Measurements from ENCODE around the gene NDST1. TPM values are rescaled to one million over a fixed set of nuclear protein-coding genes. Genes with fewer than 3 reads are reported as not detected.

The NDST1 gene
- total RNA-seq, 2 experiments from 2014 or later = 1.1 to 1.6 TPM

DNA sequence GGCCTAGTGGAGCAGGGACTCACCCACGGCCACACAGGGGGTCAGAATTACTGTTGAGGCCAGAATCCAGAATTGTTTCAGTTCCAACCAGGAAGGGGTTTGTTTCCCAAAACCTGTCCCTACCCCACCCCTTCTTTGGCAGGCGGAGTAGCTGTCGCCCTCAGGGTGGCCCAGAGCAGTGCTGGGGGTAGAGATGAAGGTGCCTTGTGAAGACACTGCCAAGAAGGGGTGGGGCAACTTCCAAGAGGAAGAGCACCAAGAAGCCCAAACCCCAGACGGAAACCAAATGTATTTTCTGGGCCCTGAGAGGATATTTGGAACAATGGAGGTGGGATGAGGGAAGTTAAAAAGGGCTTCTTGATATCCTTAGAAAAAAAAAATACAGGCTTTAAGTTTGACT, 11.4 kb upstream of the NDST1 start:
- CTCF ChIA-PET = no interaction called here

DNA sequence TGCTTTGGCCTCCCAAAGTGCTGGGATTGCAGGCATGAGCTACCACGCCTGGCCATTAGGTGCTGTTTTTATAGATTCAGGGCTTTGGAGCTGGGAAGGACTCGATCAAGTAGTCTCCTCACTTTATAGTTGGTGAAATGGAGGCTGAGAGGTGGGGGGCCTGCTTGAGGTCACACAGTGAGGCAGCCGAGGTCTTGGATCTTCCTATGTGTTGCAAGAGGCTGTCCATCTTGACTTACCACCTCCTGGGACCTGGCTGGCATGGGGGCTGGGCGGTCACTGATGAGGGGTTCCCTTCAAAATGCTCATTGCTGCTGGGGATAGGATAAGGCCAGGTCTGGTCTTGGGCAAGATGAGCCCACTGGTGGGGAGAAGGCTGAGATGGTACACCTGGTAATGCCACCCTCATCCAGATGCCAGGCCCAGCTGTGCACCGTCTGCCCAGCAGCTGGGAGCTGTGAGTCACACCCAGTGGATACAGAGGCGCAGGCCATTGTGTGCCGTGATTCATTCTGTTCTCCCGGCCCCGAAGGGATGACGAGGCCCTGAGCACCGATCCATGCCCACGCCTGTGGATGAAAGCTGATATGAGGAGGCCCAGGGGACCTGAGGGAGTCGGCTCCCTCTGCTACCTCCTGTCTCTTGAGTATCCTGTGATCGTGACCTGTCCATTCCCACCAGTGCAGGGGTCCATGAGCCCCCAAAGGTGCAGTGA, 10.5 kb upstream of the NDST1 start:
- intact Hi-C loops (cut with DNase I, micrococcal nuclease) = no loop called here
- Histone ChIP-seq H3K27me3 (ENCODE audit: control insufficient read depth in 1 of 2, insufficient read depth in 2 of 2, low read length in 2 of 2) (peaks cover 0 to 2% of the 10 kb centered on the region in 2 experiments), H3K27ac (ENCODE audit: low read depth in 1 of 2, low read length in 2 of 2) (no peak overlapping the region), H3K9me3 (ENCODE audit: control insufficient read depth in 1 of 2, insufficient read depth in 1 of 2, low read length in 2 of 2) (no peaks in the 10 kb centered on the region), H3K4me1 (ENCODE audit: insufficient read depth, low read length) (no peaks in the 10 kb centered on the region), H3K36me3 (ENCODE audit: insufficient read depth, low read length) (no peaks in the 10 kb centered on the region), H3K4me3 (ENCODE audit: low read length) (no peak overlapping the region)
- H3K36me3 Mint-ChIP-seq (ENCODE audit: low read depth) = no peaks in the 10 kb centered on the region
- H3K4me3 Mint-ChIP-seq = no peak overlapping the region
- no peaks in the 10 kb centered on the region for H3K4me1 Mint-ChIP-seq (ENCODE audit: low read depth)
- ChIA-PET CTCF (interaction anchor here (1.1 kb wide), 1 partner anchor 26 kb away, joined by 3 read pairs; no protein-coding TSS in a partner anchor), POLR2A (interaction anchor here (0.6 kb wide), 1 partner anchor 63 kb away, joined by 3 read pairs; no protein-coding TSS in a partner anchor)
- no peak overlapping the region for H3K27ac Mint-ChIP-seq
- TF ChIP-seq, protein P1, sequence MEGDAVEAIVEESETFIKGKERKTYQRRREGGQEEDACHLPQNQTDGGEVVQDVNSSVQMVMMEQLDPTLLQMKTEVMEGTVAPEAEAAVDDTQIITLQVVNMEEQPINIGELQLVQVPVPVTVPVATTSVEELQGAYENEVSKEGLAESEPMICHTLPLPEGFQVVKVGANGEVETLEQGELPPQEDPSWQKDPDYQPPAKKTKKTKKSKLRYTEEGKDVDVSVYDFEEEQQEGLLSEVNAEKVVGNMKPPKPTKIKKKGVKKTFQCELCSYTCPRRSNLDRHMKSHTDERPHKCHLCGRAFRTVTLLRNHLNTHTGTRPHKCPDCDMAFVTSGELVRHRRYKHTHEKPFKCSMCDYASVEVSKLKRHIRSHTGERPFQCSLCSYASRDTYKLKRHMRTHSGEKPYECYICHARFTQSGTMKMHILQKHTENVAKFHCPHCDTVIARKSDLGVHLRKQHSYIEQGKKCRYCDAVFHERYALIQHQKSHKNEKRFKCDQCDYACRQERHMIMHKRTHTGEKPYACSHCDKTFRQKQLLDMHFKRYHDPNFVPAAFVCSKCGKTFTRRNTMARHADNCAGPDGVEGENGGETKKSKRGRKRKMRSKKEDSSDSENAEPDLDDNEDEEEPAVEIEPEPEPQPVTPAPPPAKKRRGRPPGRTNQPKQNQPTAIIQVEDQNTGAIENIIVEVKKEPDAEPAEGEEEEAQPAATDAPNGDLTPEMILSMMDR (IDR thresholded peaks at IDR 0.05) = no peak
- ATAC-seq (ENCODE audit: poor library complexity) = no peak
- no peaks in the 10 kb centered on the region for H3K9me3 Mint-ChIP-seq
- no peak for DNase-seq
- H3K27me3 Mint-ChIP-seq = no peaks in the 10 kb centered on the region

More for the DNA sequence above, 11.4 kb upstream of the NDST1 start:
- no peaks in the 10 kb centered on the region for H3K27me3 Mint-ChIP-seq
- H3K4me1 Mint-ChIP-seq (ENCODE audit: low read depth) = no peaks in the 10 kb centered on the region
- POLR2A ChIA-PET = interaction anchor here (0.6 kb wide), 1 partner anchor 64 kb away, joined by 3 read pairs; no protein-coding TSS in a partner anchor
- H3K36me3 Mint-ChIP-seq (ENCODE audit: low read depth) = no peaks in the 10 kb centered on the region
- intact Hi-C loops (cut with DNase I, micrococcal nuclease) = no loop called here
- H3K4me3 ChIP-seq (ENCODE audit: low read length) = no peak overlapping the region
- DNase-seq (no peak), ATAC-seq (ENCODE audit: poor library complexity) (no peak)
- H3K4me3 Mint-ChIP-seq = no peak overlapping the region
- H3K9me3 ChIP-seq (ENCODE audit: control insufficient read depth in 1 of 2, insufficient read depth in 1 of 2, low read length in 2 of 2) = no peaks in the 10 kb centered on the region
- no peaks in the 10 kb centered on the region for H3K36me3 ChIP-seq (ENCODE audit: insufficient read depth, low read length)
- H3K27ac ChIP-seq (ENCODE audit: low read depth in 1 of 2, low read length in 2 of 2) = no peak overlapping the region
- no peak overlapping the region for H3K27ac Mint-ChIP-seq
- H3K4me1 ChIP-seq (ENCODE audit: insufficient read depth, low read length) = no peaks in the 10 kb centered on the region
- TF ChIP-seq, protein P1 (IDR thresholded peaks at IDR 0.05) = no peak
- peaks cover 0 to 2% of the 10 kb centered on the region in 2 experiments for H3K27me3 ChIP-seq (ENCODE audit: control insufficient read depth in 1 of 2, insufficient read depth in 2 of 2, low read length in 2 of 2)
- no peaks in the 10 kb centered on the region for H3K9me3 Mint-ChIP-seq

GRCh38 chr5:150497989-150498317, 10.0 kb upstream of the NDST1 start:
- Mint-ChIP-seq H3K27me3 (no peaks in the 10 kb centered on the region), H3K9me3 (no peaks in the 10 kb centered on the region), H3K27ac (no peak overlapping the region), H3K4me1 (ENCODE audit: low read depth) (no peaks in the 10 kb centered on the region), H3K4me3 (no peak overlapping the region), H3K36me3 (ENCODE audit: low read depth) (no peaks in the 10 kb centered on the region)
- ATAC-seq (ENCODE audit: poor library complexity) (no peak), DNase-seq (no peak)
- Histone ChIP-seq H3K27ac (ENCODE audit: low read depth in 1 of 2, low read length in 2 of 2) (no peak overlapping the region), H3K9me3 (ENCODE audit: control insufficient read depth in 1 of 2, insufficient read depth in 1 of 2, low read length in 2 of 2) (no peaks in the 10 kb centered on the region), H3K36me3 (ENCODE audit: insufficient read depth, low read length) (no peaks in the 10 kb centered on the region), H3K4me3 (ENCODE audit: low read length) (no peak overlapping the region), H3K4me1 (ENCODE audit: insufficient read depth, low read length) (no peaks in the 10 kb centered on the region), H3K27me3 (ENCODE audit: control insufficient read depth in 1 of 2, insufficient read depth in 2 of 2, low read length in 2 of 2) (peaks cover 0 to 2% of the 10 kb centered on the region in 2 experiments)
- CTCF ChIA-PET = interaction anchor here (1.1 kb wide), 1 partner anchor 26 kb away, joined by 3 read pairs; no protein-coding TSS in a partner anchor
- intact Hi-C loops (cut with DNase I, micrococcal nuclease) = no loop called here
- TF ChIP-seq, protein P1 (IDR thresholded peaks at IDR 0.05) = no peak
- POLR2A ChIA-PET = no interaction called here

Data from CD4-positive, alpha-beta T cell (primary cell).